IMR-90 (cell line): ENCODE results near the gene FNTB. TPM values are rescaled to one million over a fixed set of nuclear protein-coding genes. Genes with fewer than 3 reads are reported as not detected.

Experiments
- ATAC-seq: fragments of 200-7000 bp; cut with Tn5 transposase; 2 replicates; pipeline ENCODE4 v1.9.1; 2020; ENCODE audit warnings: low read depth, mild to moderate bottlenecking, moderate library complexity
- BruUV-seq: library from RNA; stranded (reverse); fragments of 400-500 nt; replicated peaks from 2 replicates; lab custom pipeline; 2021; lab: Mats Ljungman, UMichigan
- CTCF ChIA-PET: fragments of 300-600 bp; formaldehyde crosslinking; extraction: SDS; loops from one replicate; lab custom pipeline; 2021; ENCODE audit warnings: antibody characterized with exemption; lab: Yijun Ruan, JAX
- POLR2A ChIA-PET: fragments of 300-600 bp; sonication (Branson Sonifier 250); formaldehyde crosslinking; loops from one replicate; lab custom pipeline; 2022; ENCODE audit warnings: antibody characterized with exemption; ENCODE audit not compliant: unreplicated experiment; lab: Charles Lee
- DNase-seq: peaks from one replicate; pipeline ENCODE4 v3.0.0; 2013
- H2AFZ ChIP-seq: replicated peaks from 2 replicates; pipeline ENCODE3; 2013; ENCODE audit warnings: low read length, mild to moderate bottlenecking; ENCODE audit not compliant: poor library complexity
- H2AK5ac ChIP-seq: 2 replicates; pipeline ENCODE4 v1.6.1; 2013; ENCODE audit warnings: low read depth, low read length, inconsistent platforms
- H2AK9ac ChIP-seq: replicated peaks from 2 replicates; pipeline ENCODE3; 2013; ENCODE audit warnings: mild to moderate bottlenecking, low read depth, low read length, moderate library complexity; ENCODE audit not compliant: poor library complexity
- H2BK120ac ChIP-seq: 2 replicates; pipeline ENCODE4 v1.6.1; 2013; ENCODE audit warnings: low read depth, low read length, inconsistent platforms
- H2BK15ac ChIP-seq: 3 replicates; pipeline ENCODE4 v1.6.1; 2013; ENCODE audit warnings: low read depth, low read length, inconsistent platforms
- H2BK20ac ChIP-seq: 2 replicates; pipeline ENCODE4 v1.6.1; 2013; ENCODE audit warnings: low read depth, mild to moderate bottlenecking, inconsistent platforms, low read length, moderate library complexity
- H2BK5ac ChIP-seq: 2 replicates; pipeline ENCODE4 v1.6.1; 2013; ENCODE audit warnings: mild to moderate bottlenecking, low read depth, low read length, inconsistent platforms; ENCODE audit not compliant: poor library complexity, severe bottlenecking
- H3K14ac ChIP-seq: replicated peaks from 2 replicates; pipeline ENCODE4 v1.6.1; 2013; ENCODE audit warnings: low read depth, low read length, inconsistent platforms
- H3K18ac ChIP-seq: 2 replicates; pipeline ENCODE4 v1.6.1; 2013; ENCODE audit warnings: low read depth, low read length, control low read depth
- H3K23ac ChIP-seq: 2 replicates; pipeline ENCODE4 v1.6.1; 2013; ENCODE audit warnings: low read depth, low read length, inconsistent platforms
- H3K27ac ChIP-seq: 2 replicates; pipeline ENCODE4 v1.5.1; 2013; ENCODE audit warnings: mild to moderate bottlenecking, control low read depth, low read length; ENCODE audit not compliant: insufficient read depth
- H3K27me3 ChIP-seq: 2 replicates; pipeline ENCODE4 v1.6.1; 2013; ENCODE audit warnings: low read length; ENCODE audit not compliant: control insufficient read depth, insufficient read depth
- H3K36me3 ChIP-seq: 2 replicates; pipeline ENCODE4 v1.6.1; 2013; ENCODE audit warnings: low read length, mixed read lengths; ENCODE audit not compliant: control insufficient read depth, insufficient read depth
- H3K4ac ChIP-seq: 2 replicates; pipeline ENCODE4 v1.6.1; 2013; ENCODE audit warnings: low read depth, low read length, inconsistent platforms
- H3K4me1 ChIP-seq: 2 replicates; pipeline ENCODE4 v1.6.1; 2013; ENCODE audit warnings: low read length, mixed read lengths; ENCODE audit not compliant: control insufficient read depth, insufficient read depth
- H3K4me2 ChIP-seq: 2 replicates; pipeline ENCODE4 v1.6.1; 2013; ENCODE audit warnings: low read depth, mild to moderate bottlenecking, control low read depth, low read length, moderate library complexity
- H3K4me3 ChIP-seq: 2 replicates; pipeline ENCODE4 v1.5.1; 2013; ENCODE audit warnings: low read depth, mild to moderate bottlenecking, control low read depth, low read length, moderate library complexity; ENCODE audit not compliant: insufficient read depth
- H3K56ac ChIP-seq: 2 replicates; pipeline ENCODE4 v1.6.1; 2013; ENCODE audit warnings: low read length, inconsistent platforms; ENCODE audit not compliant: insufficient read depth; ENCODE audit errors: extremely low read depth
- H3K79me1 ChIP-seq, 2 experiments: 2 replicates each; pipeline ENCODE4 v1.6.1; 2013; ENCODE audit warnings: low read length in 2 of 2, inconsistent platforms in 1 of 2, low read depth in 1 of 2
- H3K9ac ChIP-seq: 2 replicates; pipeline ENCODE4 v1.6.1; 2013; ENCODE audit warnings: low read depth, low read length, control low read depth
- H3K9me1 ChIP-seq: 2 replicates; pipeline ENCODE4 v1.6.1; 2013; ENCODE audit warnings: low read length, inconsistent platforms; ENCODE audit not compliant: insufficient read depth
- H3K9me3 ChIP-seq: 2 replicates; pipeline ENCODE4 v1.6.1; 2013; ENCODE audit warnings: low read length; ENCODE audit not compliant: control insufficient read depth, insufficient read depth
- H4K20me1 ChIP-seq: 2 replicates; pipeline ENCODE4 v1.6.1; 2013; ENCODE audit warnings: low read length, inconsistent platforms; ENCODE audit not compliant: insufficient read depth
- H4K5ac ChIP-seq: 2 replicates; pipeline ENCODE4 v1.6.1; 2013; ENCODE audit warnings: mild to moderate bottlenecking, low read depth, low read length, control low read depth
- H4K8ac ChIP-seq, 2 experiments: 2 replicates each; pipeline ENCODE4 v1.6.1; 2013; ENCODE audit warnings: low read depth in 2 of 2, low read length in 2 of 2, control low read depth in 1 of 2, inconsistent platforms in 1 of 2
- H4K91ac ChIP-seq: 2 replicates; pipeline ENCODE4 v1.6.1; 2013; ENCODE audit warnings: low read depth, low read length, inconsistent platforms; ENCODE audit not compliant: insufficient read depth
- BHLHE40 ChIP-seq: fragments of 150-350 bp; IDR thresholded peaks from 2 replicates; pipeline ENCODE4 v1.6.1; 2016; ENCODE audit warnings: mild to moderate bottlenecking, low read depth, low read length
- CEBPB ChIP-seq: IDR thresholded peaks from 2 replicates; pipeline ENCODE4 v1.6.1; 2012; ENCODE audit warnings: low read depth, low read length, improper control_type of control experiment
- CHD1 ChIP-seq: IDR thresholded peaks from 2 replicates; pipeline ENCODE4 v1.6.1; 2012; ENCODE audit warnings: low read depth, low read length, improper control_type of control experiment
- FOS ChIP-seq: fragments of 150-350 bp; IDR thresholded peaks from 2 replicates; pipeline ENCODE4 v1.6.1; 2016; ENCODE audit warnings: low read depth, low read length
- MAFK ChIP-seq: IDR thresholded peaks from 2 replicates; pipeline ENCODE4 v1.6.1; 2012; ENCODE audit warnings: low read depth, low read length, improper control_type of control experiment
- MAZ ChIP-seq: IDR thresholded peaks from 2 replicates; pipeline ENCODE4 v1.6.1; 2012; ENCODE audit warnings: low read depth, mild to moderate bottlenecking, low read length, improper control_type of control experiment, moderate library complexity, borderline replicate concordance
- MXI1 ChIP-seq: IDR thresholded peaks from 2 replicates; pipeline ENCODE4 v1.6.1; 2012; ENCODE audit warnings: low read depth, mild to moderate bottlenecking, low read length, moderate library complexity, borderline replicate concordance
- NFE2L2 ChIP-seq: fragments of 150-350 bp; IDR thresholded peaks from 2 replicates; pipeline ENCODE4 v1.6.1; 2016; ENCODE audit warnings: low read depth, mild to moderate bottlenecking, low read length
- POLR2A ChIP-seq: IDR thresholded peaks from 2 replicates; pipeline ENCODE4 v1.6.1; 2012; ENCODE audit warnings: mild to moderate bottlenecking, low read depth, low read length
- RAD21 ChIP-seq: IDR thresholded peaks from 2 replicates; pipeline ENCODE4 v1.6.1; 2012; ENCODE audit warnings: low read length, improper control_type of control experiment
- RCOR1 ChIP-seq: IDR thresholded peaks from 2 replicates; pipeline ENCODE4 v1.6.1; 2012; ENCODE audit warnings: mild to moderate bottlenecking, low read length, improper control_type of control experiment; ENCODE audit not compliant: insufficient replicate concordance
- RFX5 ChIP-seq: IDR thresholded peaks from 2 replicates; pipeline ENCODE4 v1.8.0; 2012; ENCODE audit warnings: low read depth, mild to moderate bottlenecking, low read length, moderate library complexity
- SMC3 ChIP-seq: fragments of 150-350 bp; IDR thresholded peaks from 2 replicates; pipeline ENCODE4 v1.6.1; 2016; ENCODE audit warnings: low read depth, mild to moderate bottlenecking, antibody characterized with exemption, low read length, moderate library complexity
- USF2 ChIP-seq: fragments of 150-350 bp; IDR thresholded peaks from 2 replicates; pipeline ENCODE4 v1.6.1; 2017; ENCODE audit warnings: mild to moderate bottlenecking, antibody characterized with exemption, low read length, low read depth
- WGBS, 2 experiments: methylation state at CpG; one replicate each; pipeline versions ENCODE4 v1.1.5 to v1.1.7; 2013; ENCODE audit warnings: missing lambda C conversion rate in 2 of 2; ENCODE audit not compliant: insufficient read length in 1 of 2; ENCODE audit errors: extremely low coverage in 2 of 2; 5-methylcytosine and 5-hydroxymethylcytosine counted together
- dilution Hi-C: fragments of 300-500 bp; cut with HindIII; formaldehyde crosslinking; loops from one replicate; pipeline ENCODE4 v1.14.3; 2018; ENCODE audit warnings: low sequenced_read_pairs; ENCODE audit not compliant: unreplicated experiment
- in situ Hi-C: fragments of 300-500 bp; cut with MboI; formaldehyde crosslinking; loops from 3 replicates; pipeline ENCODE4 v1.14.3; 2019; ENCODE audit warnings: low sequenced_read_pairs, inconsistent platforms, mixed read lengths
- intact Hi-C: fragments of 100-400 bp; cut with micrococcal nuclease; formaldehyde crosslinking; loops from 2 replicates; pipeline ENCODE4 v1.10.0; 2022
- polyA plus RNA-seq, 3 experiments: library from polyadenylated mRNA; depleted of rRNA; stranded (reverse); fragments of >200 nt; gene quantifications; 2 replicates each; pipeline ENCODE4 v1.2.3, GENCODE V29; 2012; ENCODE audit warnings: low replicate concordance in 1 of 3
- total RNA-seq: library from RNA; depleted of rRNA; stranded (reverse); fragments of >200 nt; gene quantifications from 2 replicates; pipeline ENCODE4 v1.2.3, GENCODE V29; 2012
- TF ChIP-seq, protein P1 (sequence below): fragments of 150-350 bp; IDR thresholded peaks from 2 replicates; pipeline ENCODE4 v1.6.1; 2016; ENCODE audit warnings: low read depth, mild to moderate bottlenecking, low read length, moderate library complexity, borderline replicate concordance
- TF ChIP-seq, protein P2 (sequence below): conservative IDR thresholded peaks from 2 replicates; pipeline ENCODE4 v1.5.1; 2012; ENCODE audit warnings: mild to moderate bottlenecking, low read depth, low read length, improper control_type of control experiment

The FNTB gene
- total and polyA plus RNA-seq, 2 of the 4 experiments (the other 2 are of a cell fraction) = 9.9 to 18.5 TPM

DNA sequence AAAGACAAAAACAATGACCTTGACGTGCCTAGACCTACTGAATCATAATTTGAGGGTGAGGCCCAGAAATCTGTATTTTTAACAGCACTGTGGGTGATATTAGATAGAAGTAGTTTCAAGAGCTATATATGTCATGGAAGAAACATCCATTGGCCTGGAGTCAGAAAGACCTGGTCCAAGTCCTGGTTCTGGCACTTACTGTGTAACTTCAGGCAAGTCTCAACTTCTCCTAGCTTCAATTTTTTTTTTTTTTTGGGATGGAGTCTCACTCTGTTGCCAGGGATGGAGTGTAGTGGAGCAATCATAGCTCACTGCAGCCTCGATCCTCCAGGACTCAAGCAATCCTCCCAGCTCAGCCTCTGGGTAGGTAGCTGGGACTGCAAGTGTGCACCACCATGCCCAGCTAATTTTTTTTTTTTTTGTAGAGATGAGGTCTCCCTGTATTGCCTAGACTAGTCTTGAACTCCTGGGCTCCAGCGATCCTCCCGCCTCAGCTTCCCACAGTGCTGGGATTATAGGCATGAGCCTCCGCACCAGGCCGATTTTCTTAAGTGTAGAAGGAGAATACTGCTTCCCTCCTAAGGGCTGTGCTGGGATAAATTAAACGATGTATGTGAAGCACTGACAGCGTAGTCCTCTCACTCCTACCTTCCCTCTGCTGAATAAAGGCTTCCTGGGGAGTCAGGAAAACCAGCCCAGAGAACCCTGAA is 29.8 kb upstream of the FNTB start:
- Histone ChIP-seq H4K91ac (no peak overlapping the region), H3K4me3 (no peak overlapping the region), H3K79me1 (no peaks in the 10 kb centered on the region; a peak in 1 of 4 replicates), H3K56ac (no peak overlapping the region), H4K5ac (no peak overlapping the region), H2BK15ac (no peak overlapping the region), H3K9ac (no peak overlapping the region), H2AK5ac (no peak overlapping the region), H2BK120ac (no peak overlapping the region), H2BK20ac (no peak overlapping the region), H3K9me1 (peaks cover 2% of the 10 kb centered on the region; the same call in 1 of the 2 replicates), H3K27me3 (no peaks in the 10 kb centered on the region), H2BK5ac (no peak overlapping the region), H3K4ac (no peak overlapping the region), H3K14ac (no peak overlapping the region), H2AK9ac (no peak overlapping the region), H3K18ac (no peak overlapping the region), H3K4me2 (no peak overlapping the region), H3K9me3 (no peaks in the 10 kb centered on the region), H3K4me1 (no peaks in the 10 kb centered on the region), H3K36me3 (no peaks in the 10 kb centered on the region), H3K23ac (no peak overlapping the region), H2AFZ (no peak overlapping the region), H4K8ac (no peak overlapping the region), H4K20me1 (no peaks in the 10 kb centered on the region), H3K27ac (no peak overlapping the region)
- intact Hi-C loops (no loop called here), dilution Hi-C loops (no loop called here), in situ Hi-C loops (no loop called here)
- ChIA-PET CTCF (no interaction called here), POLR2A (no interaction called here)
- ATAC-seq (no peak), DNase-seq (no peak)
- TF ChIP-seq CHD1 = no peak
- no peak for TF ChIP-seq CEBPB
- TF ChIP-seq MAFK = no peak
- TF ChIP-seq RAD21 = no peak
- no peak for TF ChIP-seq RCOR1
- no peak for TF ChIP-seq MXI1
- TF ChIP-seq, protein P1, sequence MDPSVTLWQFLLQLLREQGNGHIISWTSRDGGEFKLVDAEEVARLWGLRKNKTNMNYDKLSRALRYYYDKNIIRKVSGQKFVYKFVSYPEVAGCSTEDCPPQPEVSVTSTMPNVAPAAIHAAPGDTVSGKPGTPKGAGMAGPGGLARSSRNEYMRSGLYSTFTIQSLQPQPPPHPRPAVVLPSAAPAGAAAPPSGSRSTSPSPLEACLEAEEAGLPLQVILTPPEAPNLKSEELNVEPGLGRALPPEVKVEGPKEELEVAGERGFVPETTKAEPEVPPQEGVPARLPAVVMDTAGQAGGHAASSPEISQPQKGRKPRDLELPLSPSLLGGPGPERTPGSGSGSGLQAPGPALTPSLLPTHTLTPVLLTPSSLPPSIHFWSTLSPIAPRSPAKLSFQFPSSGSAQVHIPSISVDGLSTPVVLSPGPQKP = no peak
- TF ChIP-seq BHLHE40 = no peak
- TF ChIP-seq RFX5 = no peak
- TF ChIP-seq, protein P2, sequence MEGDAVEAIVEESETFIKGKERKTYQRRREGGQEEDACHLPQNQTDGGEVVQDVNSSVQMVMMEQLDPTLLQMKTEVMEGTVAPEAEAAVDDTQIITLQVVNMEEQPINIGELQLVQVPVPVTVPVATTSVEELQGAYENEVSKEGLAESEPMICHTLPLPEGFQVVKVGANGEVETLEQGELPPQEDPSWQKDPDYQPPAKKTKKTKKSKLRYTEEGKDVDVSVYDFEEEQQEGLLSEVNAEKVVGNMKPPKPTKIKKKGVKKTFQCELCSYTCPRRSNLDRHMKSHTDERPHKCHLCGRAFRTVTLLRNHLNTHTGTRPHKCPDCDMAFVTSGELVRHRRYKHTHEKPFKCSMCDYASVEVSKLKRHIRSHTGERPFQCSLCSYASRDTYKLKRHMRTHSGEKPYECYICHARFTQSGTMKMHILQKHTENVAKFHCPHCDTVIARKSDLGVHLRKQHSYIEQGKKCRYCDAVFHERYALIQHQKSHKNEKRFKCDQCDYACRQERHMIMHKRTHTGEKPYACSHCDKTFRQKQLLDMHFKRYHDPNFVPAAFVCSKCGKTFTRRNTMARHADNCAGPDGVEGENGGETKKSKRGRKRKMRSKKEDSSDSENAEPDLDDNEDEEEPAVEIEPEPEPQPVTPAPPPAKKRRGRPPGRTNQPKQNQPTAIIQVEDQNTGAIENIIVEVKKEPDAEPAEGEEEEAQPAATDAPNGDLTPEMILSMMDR = no peak
- TF ChIP-seq USF2 = no peak
- no peak for TF ChIP-seq POLR2A
- TF ChIP-seq MAZ = no peak
- no peak for TF ChIP-seq FOS
- TF ChIP-seq SMC3 = no peak
- TF ChIP-seq NFE2L2 = no peak
- BruUV-seq = no TSS peak
- WGBS, 2 experiments = 87% methylated on average over 4 of the region's 8 CpGs; no CpG with 5 or more reads in 1 of the 2 experiments
